ENCODE results near the gene LIMCH1.

DNA sequence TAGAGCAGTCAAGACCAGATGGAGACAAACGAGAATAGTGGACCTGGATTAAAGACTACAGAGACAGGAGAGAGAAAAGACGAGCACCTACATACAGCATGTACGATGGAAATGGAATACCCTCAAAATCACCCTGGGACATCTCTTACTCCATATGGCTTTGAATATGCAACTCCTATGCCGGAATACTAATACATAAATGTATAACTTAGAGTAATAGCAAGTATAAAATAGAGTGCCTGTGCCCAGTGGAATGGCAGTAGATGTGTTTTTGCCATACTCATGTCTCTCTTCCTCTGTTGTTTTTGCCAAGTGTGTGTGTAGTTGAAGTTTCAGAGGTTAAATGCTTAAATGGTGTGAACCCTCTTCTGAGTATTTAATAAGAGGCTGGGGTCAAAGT lies 39.8 kb upstream of the LIMCH1 start:
- TF ChIP-seq CTCF (IDR thresholded peaks at IDR 0.05; ENCODE audit: low read depth, low read length) = no peak
- TF ChIP-seq POLR2A (IDR thresholded peaks at IDR 0.05; ENCODE audit: extremely low read depth, insufficient read length) = no peak
- TF ChIP-seq, protein P1, sequence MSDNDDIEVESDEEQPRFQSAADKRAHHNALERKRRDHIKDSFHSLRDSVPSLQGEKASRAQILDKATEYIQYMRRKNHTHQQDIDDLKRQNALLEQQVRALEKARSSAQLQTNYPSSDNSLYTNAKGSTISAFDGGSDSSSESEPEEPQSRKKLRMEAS (IDR thresholded peaks at IDR 0.05; ENCODE audit: low read depth, low read length) = no peak

All from NB4 (cell line).